ENCODE results near the gene GREM1.

The GREM1 gene

DNA sequence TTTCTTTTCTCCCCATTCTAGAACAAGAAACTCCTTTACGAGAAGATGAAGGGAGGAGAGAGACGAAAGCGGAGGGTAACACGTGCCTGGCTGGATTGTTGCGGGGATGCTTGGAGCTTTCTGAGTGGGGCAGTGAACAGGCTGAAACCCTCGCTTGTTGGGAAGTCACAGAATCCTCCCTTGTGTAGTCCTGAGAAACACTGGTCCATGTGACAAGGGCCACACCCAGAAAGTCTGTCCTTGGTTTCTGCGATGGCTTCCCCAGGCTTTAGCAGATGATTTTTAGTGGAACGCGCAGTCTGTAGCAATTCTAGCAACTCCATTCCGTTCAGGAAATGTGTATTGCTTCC is 26.1 kb upstream of the GREM1 start:
- no peak for DNase-seq (ENCODE audit: low spot score)
- ChIA-PET CTCF (no interaction called here), POLR2A (ENCODE audit: low non-redundant PET) (no interaction called here)
- H3K27ac ChIP-seq = no peak overlapping the region
- TF ChIP-seq, protein P1, sequence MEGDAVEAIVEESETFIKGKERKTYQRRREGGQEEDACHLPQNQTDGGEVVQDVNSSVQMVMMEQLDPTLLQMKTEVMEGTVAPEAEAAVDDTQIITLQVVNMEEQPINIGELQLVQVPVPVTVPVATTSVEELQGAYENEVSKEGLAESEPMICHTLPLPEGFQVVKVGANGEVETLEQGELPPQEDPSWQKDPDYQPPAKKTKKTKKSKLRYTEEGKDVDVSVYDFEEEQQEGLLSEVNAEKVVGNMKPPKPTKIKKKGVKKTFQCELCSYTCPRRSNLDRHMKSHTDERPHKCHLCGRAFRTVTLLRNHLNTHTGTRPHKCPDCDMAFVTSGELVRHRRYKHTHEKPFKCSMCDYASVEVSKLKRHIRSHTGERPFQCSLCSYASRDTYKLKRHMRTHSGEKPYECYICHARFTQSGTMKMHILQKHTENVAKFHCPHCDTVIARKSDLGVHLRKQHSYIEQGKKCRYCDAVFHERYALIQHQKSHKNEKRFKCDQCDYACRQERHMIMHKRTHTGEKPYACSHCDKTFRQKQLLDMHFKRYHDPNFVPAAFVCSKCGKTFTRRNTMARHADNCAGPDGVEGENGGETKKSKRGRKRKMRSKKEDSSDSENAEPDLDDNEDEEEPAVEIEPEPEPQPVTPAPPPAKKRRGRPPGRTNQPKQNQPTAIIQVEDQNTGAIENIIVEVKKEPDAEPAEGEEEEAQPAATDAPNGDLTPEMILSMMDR (conservative IDR thresholded peaks at IDR 0.05; ENCODE audit: low read depth) = no peak

DNA sequence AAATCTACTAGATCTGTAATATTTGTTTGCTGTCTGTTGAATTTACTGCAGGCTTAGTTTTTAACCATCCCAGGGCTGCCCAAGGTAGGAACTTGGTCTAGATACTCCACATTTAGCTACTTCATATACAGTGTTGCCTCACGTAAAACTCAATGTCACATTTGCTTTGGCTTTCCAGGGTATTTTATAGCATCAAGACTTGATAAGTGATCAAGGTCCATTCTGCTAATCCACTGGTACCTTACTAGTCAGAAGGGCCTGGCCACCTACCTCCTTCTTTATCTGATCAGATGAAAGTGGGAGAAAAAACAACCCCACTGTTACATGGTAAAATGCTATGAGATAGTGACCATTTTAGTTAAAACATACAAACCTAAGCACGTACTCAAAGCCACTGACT is 25.5 kb upstream of the GREM1 start:
- no peak overlapping the region for H3K27ac ChIP-seq
- POLR2A ChIA-PET (ENCODE audit: low non-redundant PET) = no interaction called here
- TF ChIP-seq, protein P1 (conservative IDR thresholded peaks at IDR 0.05; ENCODE audit: low read depth) = no peak
- CTCF ChIA-PET = no interaction called here
- DNase-seq (ENCODE audit: low spot score) = no peak

DNA sequence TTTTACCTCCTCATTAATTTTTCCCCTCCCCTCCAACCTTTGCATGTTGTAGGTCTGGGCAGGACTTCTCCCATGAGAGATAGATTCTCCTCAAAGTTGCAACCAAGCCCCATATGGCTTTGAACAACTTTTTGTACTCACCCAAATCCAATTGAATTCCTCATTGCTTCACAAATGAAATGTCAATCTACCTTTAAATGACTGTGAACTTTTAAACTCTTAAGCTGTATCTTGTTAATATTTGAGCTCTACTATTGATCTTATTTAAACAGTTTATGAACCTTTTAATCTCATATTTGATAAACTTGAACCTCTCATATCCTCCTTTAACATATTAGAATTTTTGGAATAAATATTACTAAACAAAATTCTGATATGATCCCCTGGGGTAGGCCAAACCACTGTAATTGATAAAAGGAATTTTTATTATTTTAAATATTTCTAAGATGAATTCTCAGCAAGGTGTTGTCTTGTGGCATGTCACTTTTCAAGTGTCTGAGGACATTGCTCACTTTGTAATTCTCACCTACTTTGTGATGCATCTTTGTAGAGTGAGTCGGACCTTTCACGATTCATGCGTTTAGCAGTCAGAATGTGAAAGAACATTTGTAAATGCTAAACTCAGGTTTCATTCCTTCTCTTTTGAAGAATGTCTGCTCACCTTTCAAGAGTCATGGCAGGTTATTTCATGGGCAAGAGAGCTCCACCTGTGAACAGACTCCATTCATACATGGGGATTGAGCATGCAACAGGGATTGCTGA is 23.4 kb upstream of the GREM1 start:
- TF ChIP-seq, protein P1 (conservative IDR thresholded peaks at IDR 0.05; ENCODE audit: low read depth) = no peak
- POLR2A ChIA-PET (ENCODE audit: low non-redundant PET) = no interaction called here
- no peak overlapping the region for H3K27ac ChIP-seq
- CTCF ChIA-PET = no interaction called here
- no peak for DNase-seq (ENCODE audit: low spot score)

DNA sequence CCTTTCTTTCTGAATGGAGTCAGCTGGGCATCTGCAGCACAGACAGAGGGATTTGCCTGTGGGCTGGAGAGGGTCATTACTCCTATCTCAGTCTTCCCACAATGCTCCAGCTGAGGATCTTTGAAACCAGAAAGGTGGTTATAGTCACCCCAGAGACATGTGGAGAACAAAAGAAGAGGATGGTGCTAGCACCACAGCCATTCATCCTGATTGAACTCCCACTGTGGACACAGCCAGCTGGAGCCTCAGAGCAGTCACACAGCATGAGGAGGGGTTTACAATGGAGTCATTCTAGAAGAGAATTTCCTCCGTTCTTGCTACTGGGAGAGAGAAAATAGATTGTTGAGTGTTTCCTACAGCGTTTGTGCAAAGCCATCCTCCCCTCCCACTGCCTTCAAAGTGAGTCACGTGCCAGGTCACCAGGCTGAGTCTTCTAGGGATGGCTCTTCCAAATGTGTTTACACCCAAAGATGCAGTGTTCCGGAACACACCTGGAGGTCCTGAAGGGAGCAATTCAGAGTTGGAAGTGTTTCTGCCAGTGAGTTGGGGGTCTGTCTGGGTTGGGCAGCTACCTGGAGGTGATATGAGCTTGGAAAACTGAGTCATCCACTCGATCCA is 18.9 kb upstream of the GREM1 start:
- H3K27ac ChIP-seq = no peak overlapping the region
- TF ChIP-seq, protein P1 (conservative IDR thresholded peaks at IDR 0.05; ENCODE audit: low read depth) = no peak

DNA sequence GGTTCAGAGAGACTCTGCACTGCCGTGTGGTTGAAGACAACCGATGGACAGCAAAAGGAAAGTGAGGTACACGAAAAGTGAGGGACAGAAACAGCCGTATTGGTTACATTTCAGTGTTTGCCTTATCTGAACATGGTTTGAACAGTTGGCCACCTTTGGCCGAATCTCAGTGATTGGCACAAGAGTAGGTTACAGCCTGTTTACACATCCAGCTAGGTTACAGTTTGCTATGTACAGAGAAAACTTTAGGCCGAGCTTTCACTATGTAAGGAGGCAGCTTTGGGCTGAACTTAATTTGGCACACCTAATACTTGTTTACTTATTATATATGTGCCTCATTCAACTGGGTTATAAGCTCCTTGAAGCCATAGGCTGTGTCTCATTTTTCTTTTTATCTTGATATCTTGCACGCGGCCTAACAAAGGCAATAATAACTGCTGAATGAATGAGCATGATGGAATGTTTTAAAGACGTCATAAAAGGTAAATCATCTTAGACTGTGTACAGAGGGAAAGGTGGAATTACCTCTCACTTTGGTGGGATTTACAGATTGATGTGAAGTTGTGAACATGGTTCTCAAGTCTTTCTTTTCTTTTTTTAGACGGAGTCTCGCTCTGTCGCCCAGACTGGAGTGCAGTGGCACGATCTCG is 17.2 kb upstream of the GREM1 start:
- H3K27ac ChIP-seq = no peak overlapping the region
- ChIA-PET CTCF (no interaction called here), POLR2A (ENCODE audit: low non-redundant PET) (interaction anchor here (0.7 kb wide), 1 partner anchor 445 kb away, joined by 4 read pairs; no protein-coding TSS in a partner anchor)
- DNase-seq (ENCODE audit: low spot score) = no peak
- TF ChIP-seq, protein P1 (conservative IDR thresholded peaks at IDR 0.05; ENCODE audit: low read depth) = no peak

More for the DNA sequence above, 18.9 kb upstream of the GREM1 start:
- DNase-seq (ENCODE audit: low spot score) = no peak
- POLR2A ChIA-PET (ENCODE audit: low non-redundant PET) = no interaction called here
- CTCF ChIA-PET = no interaction called here

DNA sequence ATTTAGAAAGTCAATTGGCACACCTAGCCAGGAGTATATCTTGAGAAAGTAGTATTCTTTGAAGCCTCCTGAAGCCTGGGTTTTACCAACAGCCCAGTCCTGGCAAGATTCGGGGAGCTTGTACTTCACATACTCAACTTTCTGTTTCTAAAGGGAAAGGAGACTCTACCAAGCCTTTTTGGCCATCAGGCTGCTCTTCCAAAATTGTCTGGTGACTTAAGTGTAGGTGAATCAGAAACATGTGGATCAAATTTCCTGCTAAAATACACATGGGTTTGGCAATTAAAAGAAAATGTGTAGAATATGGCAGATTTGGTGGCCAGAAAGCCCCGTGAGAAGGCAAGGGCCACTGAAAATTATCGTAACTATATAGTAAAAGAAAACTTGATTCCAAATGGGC is 15.9 kb upstream of the GREM1 start:
- CTCF ChIA-PET = no interaction called here
- no peak overlapping the region for H3K27ac ChIP-seq
- POLR2A ChIA-PET (ENCODE audit: low non-redundant PET) = no interaction called here

More for the DNA sequence above, 15.9 kb upstream of the GREM1 start:
- no peak for DNase-seq (ENCODE audit: low spot score)
- TF ChIP-seq, protein P1 (conservative IDR thresholded peaks at IDR 0.05; ENCODE audit: low read depth) = no peak

Measured in RWPE1 (cell line).